NT2/D1 (cell line): ENCODE measurements around the gene SYT8.

Experiments used
- SUZ12 ChIP-seq: IDR thresholded peaks from 2 replicates; pipeline ENCODE4 v1.6.1; 2011; ENCODE audit not compliant: insufficient read length, insufficient read depth; ENCODE audit errors: extremely low read depth
- YY1 ChIP-seq: IDR thresholded peaks from 2 replicates; pipeline ENCODE4 v1.6.1; 2011; ENCODE audit not compliant: insufficient read length, insufficient read depth

DNA sequence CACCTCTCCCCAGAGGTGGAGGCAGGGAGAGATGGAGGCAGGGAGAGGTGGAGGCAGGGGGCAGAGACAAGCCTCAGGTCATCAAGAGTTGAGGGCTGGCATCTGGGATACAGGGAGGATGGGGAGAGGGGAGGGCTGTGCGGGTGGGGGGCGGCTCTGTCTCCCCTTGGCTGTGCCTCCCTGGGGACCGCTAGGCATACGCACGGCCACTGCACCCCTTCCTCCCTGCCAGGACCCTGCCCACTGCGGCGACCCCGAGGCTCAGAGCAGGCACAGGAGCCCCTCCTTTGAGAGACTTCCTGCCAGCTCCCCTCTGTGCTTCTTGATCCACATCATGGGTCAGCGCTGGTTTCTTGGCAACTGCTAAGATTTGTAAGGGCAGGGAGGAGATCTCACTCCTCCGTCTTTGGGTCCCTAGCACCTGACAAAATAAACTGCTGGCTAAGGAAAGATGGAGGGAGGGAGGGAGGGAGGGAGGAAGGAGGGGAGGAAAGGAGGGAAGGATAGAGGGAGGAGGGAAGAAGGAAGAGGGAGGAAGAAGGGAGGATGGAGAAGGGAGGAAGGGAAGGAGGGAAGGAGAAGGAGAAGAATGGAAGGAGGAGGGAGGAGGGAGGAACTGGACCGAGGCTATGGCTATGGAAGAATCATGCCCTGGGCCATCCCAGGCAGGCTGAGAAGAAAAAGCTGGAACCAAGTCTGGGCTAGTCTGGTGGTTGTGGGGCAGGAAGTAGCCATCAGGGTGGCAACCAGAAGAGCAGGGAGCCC, 38.4 kb downstream of the SYT8 start:
- no peak for TF ChIP-seq YY1
- no peak for TF ChIP-seq SUZ12
